Measurements from ENCODE around the gene CDC5L.

Gene CDC5L

GRCh38 chr6:44498436-44498835 lies 110.9 kb downstream of the CDC5L start:
- DNase-seq (ENCODE audit: low read depth, low spot score) = no peak

- no peak for DNase-seq (ENCODE audit: low read depth, low spot score)
Observed at GRCh38 chr6:44499609-44500008, 112.1 kb downstream of the CDC5L start.

Data from brain pericyte (primary cell).